OCI-LY3 (cell line): ENCODE data around the gene DEXI.

Source experiments
- H2AFZ ChIP-seq: fragments of 200-600, 300-600 bp; shearing (Covaris generic); 2 replicates; pipeline ENCODE4 v1.6.0; 2014; ENCODE audit warnings: antibody characterized with exemption, low read depth, low read length
- H3K27ac ChIP-seq: fragments of 200-600, 300-600 bp; sonication (generic); 2 replicates; pipeline ENCODE4 v1.5.1; 2014; ENCODE audit warnings: mild to moderate bottlenecking, low read length, moderate library complexity, mixed read lengths
- H3K27me3 ChIP-seq: fragments of 200-600, 300-600 bp; sonication (generic); 2 replicates; pipeline ENCODE4 v1.6.1; 2014; ENCODE audit warnings: low read depth, low read length, mixed read lengths
- H3K36me3 ChIP-seq: fragments of 200-600, 300-600 bp; sonication (generic); replicated peaks from 2 replicates; pipeline ENCODE3; 2014; ENCODE audit warnings: low read depth, low read length, mixed read lengths
- H3K4me1 ChIP-seq: fragments of 300-600, 200-600 bp; sonication (generic); 2 replicates; pipeline ENCODE4 v1.6.1; 2014; ENCODE audit warnings: low read length, mixed read lengths
- H3K4me2 ChIP-seq: fragments of 200-600, 300-600 bp; sonication (generic); 2 replicates; pipeline ENCODE4 v1.6.1; 2014; ENCODE audit warnings: low read length, mixed read lengths
- H3K4me3 ChIP-seq: fragments of 300-600, 200-600 bp; sonication (generic); 2 replicates; pipeline ENCODE4 v1.5.1; 2014; ENCODE audit warnings: antibody characterized with exemption, mild to moderate bottlenecking, low read length, moderate library complexity
- H3K79me2 ChIP-seq: fragments of 300-600, 200-600 bp; shearing (Covaris generic); 2 replicates; pipeline ENCODE4 v1.6.1; 2014; ENCODE audit warnings: mild to moderate bottlenecking, low read length, mixed read lengths
- H3K9ac ChIP-seq: fragments of 300-600, 200-600 bp; shearing (Covaris generic); 2 replicates; pipeline ENCODE4 v1.6.0; 2014; ENCODE audit warnings: mild to moderate bottlenecking, low read length, moderate library complexity
- H3K9me3 ChIP-seq: fragments of 200-600, 300-600 bp; shearing (Covaris generic); 2 replicates; pipeline ENCODE4 v1.6.1; 2014; ENCODE audit warnings: low read length, mixed read lengths; ENCODE audit not compliant: insufficient read depth
- H4K20me1 ChIP-seq: fragments of 200-600, 300-600 bp; sonication (generic); 2 replicates; pipeline ENCODE4 v1.6.1; 2016; ENCODE audit warnings: low read length, mixed read lengths; ENCODE audit not compliant: insufficient read depth
- EZH2phosphoT487 ChIP-seq: fragments of 200-600 bp; shearing (Covaris generic); IDR thresholded peaks from 2 replicates; pipeline ENCODE4 v1.6.1; 2018; ENCODE audit warnings: antibody characterized with exemption, mixed run types, low read depth
- TF ChIP-seq, protein P1 (sequence below): fragments of 200-600, 300-600 bp; sonication (generic); IDR thresholded peaks from 2 replicates; pipeline ENCODE4 v1.5.1; 2014; ENCODE audit warnings: antibody characterized with exemption, low read length, low read depth

The DEXI gene

DNA sequence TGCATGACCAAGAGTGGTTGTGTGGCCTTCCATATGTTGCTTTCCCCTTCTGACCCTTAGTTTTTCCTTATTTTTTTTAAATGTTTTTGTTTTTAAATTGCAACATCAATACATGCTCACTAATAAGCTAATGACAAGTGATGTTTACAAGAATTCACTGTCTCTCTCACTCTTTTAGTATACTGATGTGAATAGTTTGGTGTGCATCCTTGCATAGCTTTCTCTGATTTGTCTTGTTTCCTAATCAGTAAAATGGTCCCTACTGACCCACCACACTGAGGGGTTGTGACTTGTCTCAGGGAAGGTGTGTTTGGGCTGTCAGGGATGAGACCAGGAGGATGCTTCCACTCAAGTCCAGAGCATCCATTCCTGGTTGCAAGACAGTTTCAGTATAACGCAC lies 39.3 kb downstream of the DEXI start:
- Histone ChIP-seq H4K20me1 (peaks cover 93% of the 10 kb centered on the region), H3K4me3 (no peak overlapping the region), H3K9ac (no peak overlapping the region), H3K9me3 (no peaks in the 10 kb centered on the region), H3K4me2 (no peak overlapping the region), H3K79me2 (peaks cover 85% of the 10 kb centered on the region), H3K4me1 (peaks cover 12% of the 10 kb centered on the region), H3K36me3 (peaks cover 88% of the 10 kb centered on the region), H3K27me3 (no peaks in the 10 kb centered on the region), H2AFZ (no peak overlapping the region), H3K27ac (peak overlapping the region; percentile 16; the same call in 1 of the 2 replicates)
- TF ChIP-seq, protein P1, sequence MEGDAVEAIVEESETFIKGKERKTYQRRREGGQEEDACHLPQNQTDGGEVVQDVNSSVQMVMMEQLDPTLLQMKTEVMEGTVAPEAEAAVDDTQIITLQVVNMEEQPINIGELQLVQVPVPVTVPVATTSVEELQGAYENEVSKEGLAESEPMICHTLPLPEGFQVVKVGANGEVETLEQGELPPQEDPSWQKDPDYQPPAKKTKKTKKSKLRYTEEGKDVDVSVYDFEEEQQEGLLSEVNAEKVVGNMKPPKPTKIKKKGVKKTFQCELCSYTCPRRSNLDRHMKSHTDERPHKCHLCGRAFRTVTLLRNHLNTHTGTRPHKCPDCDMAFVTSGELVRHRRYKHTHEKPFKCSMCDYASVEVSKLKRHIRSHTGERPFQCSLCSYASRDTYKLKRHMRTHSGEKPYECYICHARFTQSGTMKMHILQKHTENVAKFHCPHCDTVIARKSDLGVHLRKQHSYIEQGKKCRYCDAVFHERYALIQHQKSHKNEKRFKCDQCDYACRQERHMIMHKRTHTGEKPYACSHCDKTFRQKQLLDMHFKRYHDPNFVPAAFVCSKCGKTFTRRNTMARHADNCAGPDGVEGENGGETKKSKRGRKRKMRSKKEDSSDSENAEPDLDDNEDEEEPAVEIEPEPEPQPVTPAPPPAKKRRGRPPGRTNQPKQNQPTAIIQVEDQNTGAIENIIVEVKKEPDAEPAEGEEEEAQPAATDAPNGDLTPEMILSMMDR = no peak
- TF ChIP-seq EZH2phosphoT487 = no peak

DNA sequence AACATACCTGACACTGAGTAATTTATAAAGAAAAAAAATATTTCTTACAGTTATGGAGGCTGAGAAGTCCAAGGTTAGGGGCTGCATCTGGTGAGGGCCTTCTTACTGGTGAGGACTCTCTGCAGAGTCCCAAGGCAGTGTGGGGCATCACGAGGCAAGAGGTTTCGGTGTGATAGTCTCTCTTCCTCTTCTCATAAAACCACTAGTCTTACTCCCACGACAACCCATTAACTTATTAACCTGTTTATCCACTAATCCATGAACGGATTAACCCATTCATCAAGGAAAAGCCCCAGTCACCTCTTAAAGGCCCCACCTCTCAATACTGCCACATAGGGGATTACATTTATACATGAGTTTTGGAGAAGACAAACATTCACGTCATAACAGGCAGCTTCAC lies 45.1 kb downstream of the DEXI start:
- H3K4me2 ChIP-seq = peak overlapping the region; percentile 91
- H3K27ac ChIP-seq = peak overlapping the region; percentile 98
- peaks cover 85% of the 10 kb centered on the region for H4K20me1 ChIP-seq
- H3K27me3 ChIP-seq = no peaks in the 10 kb centered on the region
- peaks cover 81% of the 10 kb centered on the region for H3K36me3 ChIP-seq
- peak overlapping the region; percentile 66 for H3K4me3 ChIP-seq
- no peak overlapping the region for H2AFZ ChIP-seq
- TF ChIP-seq, protein P1 = no peak
- TF ChIP-seq EZH2phosphoT487 = no peak
- peaks cover 70% of the 10 kb centered on the region for H3K4me1 ChIP-seq
- no peaks in the 10 kb centered on the region for H3K9me3 ChIP-seq
- H3K79me2 ChIP-seq = peaks cover 91% of the 10 kb centered on the region
- H3K9ac ChIP-seq = peak overlapping the region; percentile 82

DNA sequence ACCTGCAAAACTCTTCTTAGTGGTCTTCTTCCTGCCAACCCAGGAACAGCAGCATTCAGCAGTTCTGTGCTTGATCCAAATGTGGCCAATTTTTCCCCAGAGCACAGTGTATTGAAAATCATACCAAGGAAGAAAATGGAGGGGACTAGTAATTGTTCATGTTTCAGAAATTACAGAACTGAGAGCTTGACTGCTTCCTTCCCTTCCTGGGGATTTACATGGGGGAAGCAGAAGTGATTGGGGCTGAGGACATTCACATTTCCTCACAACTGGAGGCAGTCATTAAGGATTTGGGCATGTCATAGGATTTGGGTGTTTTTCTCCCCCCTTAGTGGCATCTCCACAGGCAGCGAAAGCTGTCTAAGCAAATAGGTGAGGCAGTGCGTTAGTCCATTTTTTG lies 45.5 kb downstream of the DEXI start:
- peaks cover 80% of the 10 kb centered on the region for H3K36me3 ChIP-seq
- H2AFZ ChIP-seq = no peak overlapping the region
- TF ChIP-seq, protein P1 = no peak
- TF ChIP-seq EZH2phosphoT487 = no peak
- H3K9me3 ChIP-seq = no peaks in the 10 kb centered on the region
- peak overlapping the region; percentile 91 for H3K4me2 ChIP-seq
- H3K27me3 ChIP-seq = no peaks in the 10 kb centered on the region
- H3K4me1 ChIP-seq = peaks cover 74% of the 10 kb centered on the region
- H3K79me2 ChIP-seq = peaks cover 91% of the 10 kb centered on the region
- peak overlapping the region; percentile 82 for H3K9ac ChIP-seq
- H4K20me1 ChIP-seq = peaks cover 85% of the 10 kb centered on the region
- peak overlapping the region; percentile 66 for H3K4me3 ChIP-seq
- H3K27ac ChIP-seq = peak overlapping the region; percentile 98

DNA sequence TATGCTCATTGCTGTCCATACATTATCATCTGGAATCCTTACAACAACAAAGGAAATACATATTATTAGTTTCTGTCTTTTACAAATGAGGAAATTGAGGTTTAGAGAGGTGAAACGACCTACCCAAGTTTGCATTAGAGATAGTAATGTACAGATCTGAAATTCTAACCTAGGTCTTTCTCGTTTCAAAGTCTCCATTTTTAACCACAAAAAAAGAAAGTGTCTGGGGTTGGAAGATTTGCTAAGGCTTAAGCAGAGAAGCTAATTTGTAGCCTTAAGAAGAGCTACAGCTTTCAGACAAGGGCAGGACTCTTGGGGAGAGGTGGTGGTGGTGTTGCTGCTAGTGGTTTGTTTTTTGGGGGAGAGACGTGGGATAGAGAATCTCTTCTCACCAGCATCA lies 46.1 kb downstream of the DEXI start:
- H3K27ac ChIP-seq = peak overlapping the region; percentile 98

More for the DNA sequence above, 46.1 kb downstream of the DEXI start:
- H3K36me3 ChIP-seq = peaks cover 75% of the 10 kb centered on the region
- no peaks in the 10 kb centered on the region for H3K9me3 ChIP-seq
- H2AFZ ChIP-seq = no peak overlapping the region
- H4K20me1 ChIP-seq = peaks cover 85% of the 10 kb centered on the region
- H3K4me3 ChIP-seq = peak overlapping the region; percentile 66
- peak overlapping the region; percentile 91 for H3K4me2 ChIP-seq
- peak overlapping the region; percentile 82 for H3K9ac ChIP-seq
- H3K27me3 ChIP-seq = no peaks in the 10 kb centered on the region
- TF ChIP-seq, protein P1 = no peak
- no peak for TF ChIP-seq EZH2phosphoT487
- H3K79me2 ChIP-seq = peaks cover 91% of the 10 kb centered on the region
- H3K4me1 ChIP-seq = peaks cover 79% of the 10 kb centered on the region
